Caco-2 (cell line): ENCODE measurements around the gene AMER1. TPM values are rescaled to one million over a fixed set of nuclear protein-coding genes. Genes with fewer than 3 reads are reported as not detected.

ENCODE experiments used
- BruUV-seq: library from RNA; stranded (reverse); fragments of 400-500 nt; replicated peaks from 2 replicates; lab custom pipeline; 2021; lab: Mats Ljungman, UMichigan
- CTCF ChIA-PET: fragments of 300-600 bp; sonication (Branson Sonifier 250); formaldehyde crosslinking; loops from one replicate; lab custom pipeline; 2022; ENCODE audit warnings: antibody characterized with exemption; lab: Charles Lee
- POLR2A ChIA-PET: fragments of 300-600 bp; sonication (Branson Sonifier 250); formaldehyde crosslinking; loops from one replicate; lab custom pipeline; 2022; ENCODE audit warnings: antibody characterized with exemption; lab: Charles Lee
- DNase-seq, 2 experiments: peaks; one replicate each; pipeline versions ENCODE4 v3.0.0 to v3.0.0-alpha.2; 2020 to 2022
- H3K27me3 ChIP-seq: replicated peaks from 2 replicates; pipeline ENCODE4 v1.6.0; 2011; ENCODE audit warnings: low read length; ENCODE audit not compliant: control insufficient read depth, insufficient read depth
- H3K36me3 ChIP-seq: 2 replicates; pipeline ENCODE4 v1.5.1; 2011; ENCODE audit warnings: low read length; ENCODE audit not compliant: control insufficient read depth, insufficient read depth
- H3K4me1 ChIP-seq: fragments of 250-450 bp; sonication (Bioruptor Pico); 2 replicates; pipeline ENCODE4 v1.5.1; 2020; ENCODE audit warnings: mild to moderate bottlenecking
- H3K4me3 ChIP-seq: 2 replicates; pipeline ENCODE4 v1.5.1; 2011; ENCODE audit warnings: low read depth, mild to moderate bottlenecking, control low read depth, low read length
- H3K9me3 ChIP-seq: fragments of 250-450 bp; sonication (Bioruptor Pico); 2 replicates; pipeline ENCODE4 v1.5.1; 2020; ENCODE audit warnings: mild to moderate bottlenecking, moderate library complexity
- H3K27ac Mint-ChIP-seq: one replicate; pipeline ENCODE4 v1.8.0; 2022; ENCODE audit warnings: mixed read lengths; ENCODE audit not compliant: unreplicated experiment
- H3K27me3 Mint-ChIP-seq: one replicate; pipeline ENCODE4 v1.8.0; 2022; ENCODE audit warnings: mixed read lengths; ENCODE audit not compliant: insufficient read depth, unreplicated experiment
- H3K36me3 Mint-ChIP-seq: one replicate; pipeline ENCODE4 v1.8.0; 2022; ENCODE audit warnings: mild to moderate bottlenecking, mixed read lengths; ENCODE audit not compliant: insufficient read depth, unreplicated experiment
- H3K4me1 Mint-ChIP-seq: one replicate; pipeline ENCODE4 v1.8.0; 2022; ENCODE audit warnings: low read depth, mixed read lengths; ENCODE audit not compliant: unreplicated experiment
- H3K4me3 Mint-ChIP-seq: one replicate; pipeline ENCODE4 v1.8.0; 2022; ENCODE audit warnings: mild to moderate bottlenecking, moderate library complexity, mixed read lengths; ENCODE audit not compliant: unreplicated experiment
- H3K9me3 Mint-ChIP-seq: one replicate; pipeline ENCODE4 v1.8.0; 2022; ENCODE audit warnings: mixed read lengths; ENCODE audit not compliant: unreplicated experiment
- CTCF ChIP-seq, 2 experiments: fragments of 200-600 bp in 1 of 2; IDR thresholded peaks; 1 replicate in 1 of 2; 2 replicates in 1 of 2; pipeline versions ENCODE4 v1.5.1 to v1.8.0; 2011 to 2022; ENCODE audit warnings: antibody characterized with exemption in 1 of 2, control low read depth in 1 of 2, inconsistent platforms in 1 of 2, low read depth in 1 of 2, low read length in 1 of 2, mild to moderate bottlenecking in 1 of 2, moderate library complexity in 1 of 2; ENCODE audit not compliant: insufficient read depth in 1 of 2, severe bottlenecking in 1 of 2, unreplicated experiment in 1 of 2
- intact Hi-C: fragments of 100-400 bp; cut with micrococcal nuclease; formaldehyde crosslinking; loops from one replicate; pipeline ENCODE4 v1.10.0; 2022; ENCODE audit not compliant: unreplicated experiment
- total RNA-seq: library from RNA; stranded (reverse); gene quantifications from 2 replicates; pipeline ENCODE4 v1.2.3, GENCODE V29; 2022

Gene AMER1
- total RNA-seq, 1 experiment from 2014 or later: 11.0 TPM

DNA sequence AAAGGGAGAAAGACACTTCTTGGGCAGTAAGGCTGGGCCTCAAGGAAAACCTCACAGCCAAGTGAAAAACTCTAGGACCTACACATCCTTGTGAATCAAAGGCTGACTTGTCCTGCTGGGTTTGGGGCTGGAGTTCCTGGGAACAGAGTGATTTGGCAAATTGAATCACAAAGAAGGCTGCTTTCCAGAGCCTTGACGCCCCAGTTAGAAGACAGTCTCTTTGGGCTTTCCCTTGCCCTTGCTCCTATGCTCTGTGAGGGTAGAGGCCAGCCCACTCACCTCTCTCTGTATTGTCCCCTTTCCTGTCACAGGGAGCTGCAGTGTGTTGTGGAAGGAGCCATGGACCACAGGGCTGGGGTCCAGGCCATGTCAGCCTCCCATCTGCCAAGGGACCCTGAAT, 9.6 kb downstream of the AMER1 start:
- no peaks in the 10 kb centered on the region for H3K4me1 Mint-ChIP-seq
- no peak overlapping the region for H3K4me3 Mint-ChIP-seq
- POLR2A ChIA-PET: no interaction called here
- no peaks in the 10 kb centered on the region for H3K27me3 ChIP-seq
- H3K27ac Mint-ChIP-seq: no peak overlapping the region
- TF ChIP-seq CTCF (IDR thresholded peaks at IDR 0.05; ENCODE audit: insufficient read depth in 1 of 2, low read depth in 1 of 2, low read length in 1 of 2, severe bottlenecking in 1 of 2, unreplicated experiment in 1 of 2): no peak
- intact Hi-C loops: no loop called here
- no peak overlapping the region for H3K4me3 ChIP-seq
- H3K36me3 Mint-ChIP-seq: peaks cover 12% of the 10 kb centered on the region
- no peak for DNase-seq
- H3K9me3 ChIP-seq: no peaks in the 10 kb centered on the region
- no peaks in the 10 kb centered on the region for H3K4me1 ChIP-seq
- no TSS peak for BruUV-seq
- CTCF ChIA-PET: no interaction called here
- peaks cover 8% of the 10 kb centered on the region for H3K9me3 Mint-ChIP-seq
- H3K27me3 Mint-ChIP-seq: no peaks in the 10 kb centered on the region
- no peaks in the 10 kb centered on the region for H3K36me3 ChIP-seq

GRCh38 chrX:64192673-64193072, 12.8 kb downstream of the AMER1 start:
- no peaks in the 10 kb centered on the region for H3K4me1 Mint-ChIP-seq
- H3K27me3 Mint-ChIP-seq: no peaks in the 10 kb centered on the region
- H3K4me3 ChIP-seq: no peak overlapping the region
- CTCF ChIA-PET: no interaction called here
- BruUV-seq: no TSS peak
- H3K27me3 ChIP-seq: no peaks in the 10 kb centered on the region
- no peak overlapping the region for H3K4me3 Mint-ChIP-seq
- TF ChIP-seq CTCF (IDR thresholded peaks at IDR 0.05; ENCODE audit: insufficient read depth in 1 of 2, low read depth in 1 of 2, low read length in 1 of 2, severe bottlenecking in 1 of 2, unreplicated experiment in 1 of 2): no peak
- H3K36me3 ChIP-seq: no peaks in the 10 kb centered on the region; the same call in 1 of the 2 replicates
- peaks cover 8% of the 10 kb centered on the region for H3K9me3 Mint-ChIP-seq
- H3K9me3 ChIP-seq: no peaks in the 10 kb centered on the region
- H3K36me3 Mint-ChIP-seq: peaks cover 12% of the 10 kb centered on the region
- H3K27ac Mint-ChIP-seq: no peak overlapping the region
- H3K4me1 ChIP-seq: peaks cover 7% of the 10 kb centered on the region
- POLR2A ChIA-PET: no interaction called here
- intact Hi-C loops: no loop called here
- DNase-seq: no peak

DNA sequence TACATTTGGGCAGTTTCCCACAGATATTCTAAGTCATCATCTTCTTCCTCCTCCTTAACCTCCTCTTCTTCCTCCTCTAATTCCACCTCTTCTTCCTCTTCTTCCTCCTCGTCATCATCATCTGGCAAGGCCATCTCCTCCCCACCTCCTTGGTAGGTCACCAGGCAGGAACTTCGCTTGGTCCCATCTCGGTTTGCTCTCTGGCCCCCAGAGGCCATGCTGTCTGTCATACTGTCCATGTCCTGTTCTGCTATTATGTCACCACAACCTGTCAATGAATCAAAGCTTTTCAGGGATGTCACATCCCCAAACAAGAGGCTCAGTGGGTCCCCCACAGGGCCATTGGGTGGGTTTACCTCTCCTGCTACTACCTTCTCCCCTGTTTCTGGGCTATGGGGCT, 13.5 kb downstream of the AMER1 start:
- BruUV-seq: no TSS peak
- H3K9me3 Mint-ChIP-seq: peaks cover 8% of the 10 kb centered on the region

More for the DNA sequence above, 13.5 kb downstream of the AMER1 start:
- Mint-ChIP-seq H3K27ac (no peak overlapping the region), H3K4me1 (no peaks in the 10 kb centered on the region), H3K4me3 (peak overlapping the region; percentile 26), H3K27me3 (no peaks in the 10 kb centered on the region), H3K36me3 (peaks cover 12% of the 10 kb centered on the region)
- intact Hi-C loops: no loop called here
- H3K4me3 ChIP-seq: no peak overlapping the region
- POLR2A ChIA-PET: no interaction called here
- no peaks in the 10 kb centered on the region for H3K9me3 ChIP-seq
- H3K27me3 ChIP-seq: no peaks in the 10 kb centered on the region
- peaks cover 7% of the 10 kb centered on the region for H3K4me1 ChIP-seq
- CTCF ChIA-PET: no interaction called here
- no peak for DNase-seq
- H3K36me3 ChIP-seq: no peaks in the 10 kb centered on the region; the same call in 1 of the 2 replicates
- TF ChIP-seq CTCF (IDR thresholded peaks at IDR 0.05; ENCODE audit: insufficient read depth in 1 of 2, low read depth in 1 of 2, low read length in 1 of 2, severe bottlenecking in 1 of 2, unreplicated experiment in 1 of 2): no peak
